ENCODE measurements around the gene MLXIP. TPM values are rescaled to one million over a fixed set of nuclear protein-coding genes. Genes with fewer than 3 reads are reported as not detected.

Gene MLXIP
- total RNA-seq, 1 experiment from 2014 or later = 32.4 TPM

DNA sequence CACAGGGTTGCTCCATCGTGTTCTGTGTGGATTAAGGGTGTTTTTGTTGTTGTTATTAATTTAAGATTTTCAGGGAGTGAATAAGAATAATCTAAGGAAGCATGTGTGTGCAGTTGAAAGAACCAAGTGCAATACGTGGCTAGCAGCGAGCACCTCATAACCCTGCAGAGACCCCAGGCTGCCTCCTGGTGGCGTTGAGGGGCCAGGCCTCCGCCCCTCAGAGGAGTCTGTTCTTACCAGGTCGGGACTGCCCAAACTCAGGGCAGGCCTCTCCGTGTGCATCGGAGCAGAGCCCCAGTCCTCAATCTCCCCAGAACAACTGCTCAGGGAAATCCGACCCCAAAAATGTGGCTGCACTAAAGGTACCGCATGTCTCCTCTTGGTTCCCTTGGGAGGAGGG is 58.7 kb downstream of the MLXIP start:
- Histone ChIP-seq H3K4ac (ENCODE audit: low read depth, low read length) (no peak overlapping the region), H2BK5ac (ENCODE audit: insufficient read length, low read length) (no peak overlapping the region)
- H3K9me3 Mint-ChIP-seq = peaks cover 8 to 11% of the 10 kb centered on the region in 2 experiments

More for the DNA sequence above, 58.7 kb downstream of the MLXIP start:
- WGBS (ENCODE audit: extremely low coverage, insufficient read length, low lambda C conversion rate) = no CpG with 5 or more reads among the region's 10 CpGs
- Histone ChIP-seq H3T11ph (ENCODE audit: low read length) (no peak overlapping the region), H3K14ac (ENCODE audit: insufficient read depth, low read length) (no peak overlapping the region), H3K9me3 (ENCODE audit: control insufficient read depth, low read depth, low read length) (peaks cover 7% of the 10 kb centered on the region), H3K18ac (ENCODE audit: insufficient read length, low read depth, low read length) (no peak overlapping the region), H3K4me2 (ENCODE audit: insufficient read depth, insufficient read length, low read length) (no peak overlapping the region), H3K9ac (ENCODE audit: extremely low read depth, insufficient read length, low read length) (no peak overlapping the region), H3K23ac (ENCODE audit: insufficient read length, low read depth, low read length) (no peak overlapping the region), H3K27ac (ENCODE audit: insufficient read length, low read depth, low read length) (no peak overlapping the region), H2AK5ac (ENCODE audit: insufficient read length, low read length) (no peak overlapping the region), H2BK15ac (ENCODE audit: low read depth, low read length) (no peak overlapping the region), H4K91ac (ENCODE audit: insufficient read length, low read depth, low read length) (no peak overlapping the region), H3K79me2 (ENCODE audit: insufficient read depth, low read length) (no peaks in the 10 kb centered on the region), H2BK12ac (ENCODE audit: insufficient read length, low read depth, low read length) (no peak overlapping the region), H2AFZ (ENCODE audit: low read length) (no peak overlapping the region), H3K23me2 (ENCODE audit: insufficient read length, low read depth, low read length, poor library complexity, severe bottlenecking) (no peaks in the 10 kb centered on the region), H4K8ac (replicated peaks; ENCODE audit: insufficient read length, low read depth, low read length) (no peak overlapping the region), H2BK120ac (ENCODE audit: low read depth, low read length, poor library complexity, severe bottlenecking) (no peak overlapping the region), H4K5ac (ENCODE audit: insufficient read length, low read depth, low read length) (no peak overlapping the region), H3K27me3 (ENCODE audit: insufficient read depth, low read length) (no peaks in the 10 kb centered on the region), H3K79me1 (ENCODE audit: insufficient read depth, low read depth, low read length, poor library complexity, severe bottlenecking) (no peaks in the 10 kb centered on the region), H2BK20ac (ENCODE audit: low read depth, low read length, poor library complexity, severe bottlenecking) (no peak overlapping the region), H3K56ac (ENCODE audit: insufficient read length, low read depth, low read length) (no peak overlapping the region), H3K4me1 (ENCODE audit: insufficient read depth, low read length) (no peaks in the 10 kb centered on the region), H4K20me1 (ENCODE audit: control insufficient read depth, insufficient read depth, insufficient read length) (no peaks in the 10 kb centered on the region)
- peaks cover 0 to 13% of the 10 kb centered on the region in 2 experiments; a peak in 2 of 4 replicates for H3K4me1 Mint-ChIP-seq
- H3K36me3 Mint-ChIP-seq (ENCODE audit: insufficient read depth in 1 of 3, low read depth in 3 of 3) = peaks cover 45 to 53% (median 49%) of the 10 kb centered on the region in 3 experiments
- H3K27ac Mint-ChIP-seq = peak overlapping the region in 1 of 3 experiments; percentile 52; a peak in 1 of 7 replicates
- DNase-seq = peak; percentile 88
- TF ChIP-seq, protein P1, sequence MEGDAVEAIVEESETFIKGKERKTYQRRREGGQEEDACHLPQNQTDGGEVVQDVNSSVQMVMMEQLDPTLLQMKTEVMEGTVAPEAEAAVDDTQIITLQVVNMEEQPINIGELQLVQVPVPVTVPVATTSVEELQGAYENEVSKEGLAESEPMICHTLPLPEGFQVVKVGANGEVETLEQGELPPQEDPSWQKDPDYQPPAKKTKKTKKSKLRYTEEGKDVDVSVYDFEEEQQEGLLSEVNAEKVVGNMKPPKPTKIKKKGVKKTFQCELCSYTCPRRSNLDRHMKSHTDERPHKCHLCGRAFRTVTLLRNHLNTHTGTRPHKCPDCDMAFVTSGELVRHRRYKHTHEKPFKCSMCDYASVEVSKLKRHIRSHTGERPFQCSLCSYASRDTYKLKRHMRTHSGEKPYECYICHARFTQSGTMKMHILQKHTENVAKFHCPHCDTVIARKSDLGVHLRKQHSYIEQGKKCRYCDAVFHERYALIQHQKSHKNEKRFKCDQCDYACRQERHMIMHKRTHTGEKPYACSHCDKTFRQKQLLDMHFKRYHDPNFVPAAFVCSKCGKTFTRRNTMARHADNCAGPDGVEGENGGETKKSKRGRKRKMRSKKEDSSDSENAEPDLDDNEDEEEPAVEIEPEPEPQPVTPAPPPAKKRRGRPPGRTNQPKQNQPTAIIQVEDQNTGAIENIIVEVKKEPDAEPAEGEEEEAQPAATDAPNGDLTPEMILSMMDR (conservative IDR thresholded peaks at IDR 0.05) = peak; percentile 76
- no peaks in the 10 kb centered on the region for H3K27me3 Mint-ChIP-seq (ENCODE audit: low read depth)
- H3K4me3 Mint-ChIP-seq = no peak overlapping the region

All from H9 (cell line).